ENCODE results near the gene PIGU. TPM values are rescaled to one million over a fixed set of nuclear protein-coding genes. Genes with fewer than 3 reads are reported as not detected.

The PIGU gene
- total RNA-seq, 2 experiments from 2014 or later, result 16.6 to 27.9 TPM

- TF ChIP-seq EZH2phosphoT487 (IDR thresholded peaks at IDR 0.05; ENCODE audit: borderline replicate concordance, low read depth, low read length), result no peak
- no peak for TF ChIP-seq CTCF (conservative IDR thresholded peaks at IDR 0.05; ENCODE audit: low read length)
- BruUV-seq (replicated peaks), result no TSS peak
Measured at GRCh38 chr20:34627458-34627857, 49.4 kb downstream of the PIGU start.

GRCh38 chr20:34626992-34627391, 49.9 kb downstream of the PIGU start:
- CTCF ChIA-PET (ENCODE audit: unreplicated experiment), result no interaction called here
- POLR2A ChIA-PET, result interaction anchor here (0.6 kb wide), 1 partner anchor 133 kb away, joined by 3 read pairs; no protein-coding TSS in a partner anchor

More at GRCh38 chr20:34627458-34627857, 49.4 kb downstream of the PIGU start:
- ChIA-PET CTCF (ENCODE audit: unreplicated experiment) (no interaction called here), POLR2A (no interaction called here)
- Histone ChIP-seq H3K79me2 (ENCODE audit: insufficient read depth, low read depth, low read length) (no peaks in the 10 kb centered on the region), H3K36me3 (ENCODE audit: insufficient read depth, low read length) (peaks cover 41% of the 10 kb centered on the region), H3K27ac (ENCODE audit: low read depth, low read length, poor library complexity, severe bottlenecking) (no peak overlapping the region), H3K4me3 (ENCODE audit: low read depth, low read length, poor library complexity, severe bottlenecking) (no peak overlapping the region), H4K20me1 (ENCODE audit: insufficient read depth, low read length) (no peaks in the 10 kb centered on the region), H3K4me2 (ENCODE audit: low read length) (no peak overlapping the region), H3K4me1 (ENCODE audit: insufficient read depth, low read length, poor library complexity, severe bottlenecking) (no peaks in the 10 kb centered on the region), H2AFZ (ENCODE audit: low read length) (no peak overlapping the region), H3K9me3 (ENCODE audit: low read length) (no peaks in the 10 kb centered on the region), H3K9me2 (ENCODE audit: insufficient read depth, low read length) (no peaks in the 10 kb centered on the region)
- DNase-seq (ENCODE audit: low spot score), result no peak
- intact Hi-C loops (cut with micrococcal nuclease; ENCODE audit: unreplicated experiment), result no loop called here

More at GRCh38 chr20:34626992-34627391, 49.9 kb downstream of the PIGU start:
- H3K4me1 ChIP-seq (ENCODE audit: insufficient read depth, low read length, poor library complexity, severe bottlenecking), result no peaks in the 10 kb centered on the region
- no peak overlapping the region for H3K4me2 ChIP-seq (ENCODE audit: low read length)
- H3K4me3 ChIP-seq (ENCODE audit: low read depth, low read length, poor library complexity, severe bottlenecking), result no peak overlapping the region
- no peaks in the 10 kb centered on the region for H3K9me2 ChIP-seq (ENCODE audit: insufficient read depth, low read length)
- no peaks in the 10 kb centered on the region for H3K79me2 ChIP-seq (ENCODE audit: insufficient read depth, low read depth, low read length)
- TF ChIP-seq CTCF (conservative IDR thresholded peaks at IDR 0.05; ENCODE audit: low read length) (no peak), EZH2phosphoT487 (IDR thresholded peaks at IDR 0.05; ENCODE audit: borderline replicate concordance, low read depth, low read length) (no peak)
- H3K9me3 ChIP-seq (ENCODE audit: low read length), result no peaks in the 10 kb centered on the region
- H3K27ac ChIP-seq (ENCODE audit: low read depth, low read length, poor library complexity, severe bottlenecking), result no peak overlapping the region
- no peak overlapping the region for H2AFZ ChIP-seq (ENCODE audit: low read length)
- peaks cover 39% of the 10 kb centered on the region for H3K36me3 ChIP-seq (ENCODE audit: insufficient read depth, low read length)
- intact Hi-C loops (cut with micrococcal nuclease; ENCODE audit: unreplicated experiment), result no loop called here
- no peak for DNase-seq (ENCODE audit: low spot score)
- BruUV-seq (replicated peaks), result no TSS peak
- no peaks in the 10 kb centered on the region for H4K20me1 ChIP-seq (ENCODE audit: insufficient read depth, low read length)

Data from OCI-LY7 (cell line).